Upper lobe of right lung (tissue), 1 donor: ENCODE measurements around the gene PLSCR3. TPM values are rescaled to one million over a fixed set of nuclear protein-coding genes. Genes with fewer than 3 reads are reported as not detected.
"Not testable (repeated sequence)": the region's sequence is repeated elsewhere in the genome, so short reads cannot be mapped to it uniquely, and the experiment has no call there.

ENCODE experiments used
- ATAC-seq: fragments of 200-7000 bp; cut with Tn5 transposase; one replicate; pipeline ENCODE4 v1.9.1; 2020; ENCODE audit warnings: mild to moderate bottlenecking, moderate library complexity
- DNase-seq: peaks from one replicate; pipeline ENCODE4 v3.0.0-alpha.2; 2020
- H3K27ac ChIP-seq: fragments of 200-600 bp; one replicate; pipeline ENCODE4 v1.8.0; 2022
- H3K27me3 ChIP-seq: fragments of 200-600 bp; one replicate; pipeline ENCODE4 v1.8.0; 2022; ENCODE audit warnings: mild to moderate bottlenecking
- H3K36me3 ChIP-seq: fragments of 200-600 bp; one replicate; pipeline ENCODE4 v1.8.0; 2022
- H3K4me1 ChIP-seq: fragments of 200-600 bp; one replicate; pipeline ENCODE4 v1.8.0; 2022
- H3K4me3 ChIP-seq: fragments of 200-600 bp; one replicate; pipeline ENCODE4 v1.8.0; 2022; ENCODE audit warnings: mild to moderate bottlenecking
- H3K9me3 ChIP-seq: fragments of 200-600 bp; one replicate; pipeline ENCODE4 v1.8.0; 2022
- CTCF ChIP-seq: fragments of 200-600 bp; IDR thresholded peaks from one replicate; pipeline ENCODE4 v1.8.0; 2022; ENCODE audit warnings: antibody characterized with exemption
- intact Hi-C: fragments of 100-400 bp; cut with DNase I; formaldehyde crosslinking; loops from one replicate; pipeline ENCODE4 v1.11.0; 2022
- total RNA-seq: library from RNA; stranded (reverse); fragmentation: NEBNext Ultra II Directional; extraction: Animal tissue kit (Norgen Biotek cat#: 25700); gene quantifications from one replicate; pipeline ENCODE4 v1.2.1, GENCODE V29; 2021
- donor health status: DM: no; HTN: yes; CAD: no; lungs with severe emphysema.

The PLSCR3 gene
- total RNA-seq, 1 donor from 2014 or later: 30.3 TPM

GRCh38 chr17:7380321-7380720 lies 14.0 kb downstream of the PLSCR3 start:
- DNase-seq: peak; percentile 72
- TF ChIP-seq CTCF: no peak
- peaks cover 14% of the 10 kb centered on the region for H3K4me1 ChIP-seq
- intact Hi-C loops: no loop called here
- peak overlapping the region; percentile 74 for H3K27ac ChIP-seq
- H3K27me3 ChIP-seq: no peaks in the 10 kb centered on the region
- peak; percentile 69 for ATAC-seq
- no peaks in the 10 kb centered on the region for H3K36me3 ChIP-seq
- H3K4me3 ChIP-seq: peak overlapping the region; percentile 57
- no peaks in the 10 kb centered on the region for H3K9me3 ChIP-seq

- H3K36me3 ChIP-seq: no peaks in the 10 kb centered on the region
- no peaks in the 10 kb centered on the region for H3K9me3 ChIP-seq
- H3K27ac ChIP-seq: no peak overlapping the region
- intact Hi-C loops: no loop called here
- ATAC-seq (no peak), DNase-seq (no peak)
- no peak for TF ChIP-seq CTCF
- no peak overlapping the region for H3K4me3 ChIP-seq
- H3K4me1 ChIP-seq: peaks cover 14% of the 10 kb centered on the region
- no peaks in the 10 kb centered on the region for H3K27me3 ChIP-seq
Measured at GRCh38 chr17:7379134-7379533, 15.2 kb downstream of the PLSCR3 start.

GRCh38 chr17:7374353-7374752 lies 20.0 kb downstream of the PLSCR3 start:
- Histone ChIP-seq H3K9me3 (no peaks in the 10 kb centered on the region), H3K4me3 (no peak overlapping the region), H3K36me3 (no peaks in the 10 kb centered on the region), H3K4me1 (no peaks in the 10 kb centered on the region), H3K27me3 (no peaks in the 10 kb centered on the region), H3K27ac (no peak overlapping the region)
- no peak for ATAC-seq
- no peak for TF ChIP-seq CTCF
- intact Hi-C loops: no loop called here
- no peak for DNase-seq

GRCh38 chr17:7370853-7371252 lies 23.5 kb downstream of the PLSCR3 start:
- no peaks in the 10 kb centered on the region for H3K27me3 ChIP-seq
- ATAC-seq (no peak), DNase-seq (no peak)
- no peak for TF ChIP-seq CTCF
- no peaks in the 10 kb centered on the region for H3K4me1 ChIP-seq
- intact Hi-C loops: no loop called here
- no peak overlapping the region for H3K4me3 ChIP-seq
- H3K9me3 ChIP-seq: no peaks in the 10 kb centered on the region
- no peaks in the 10 kb centered on the region for H3K36me3 ChIP-seq
- H3K27ac ChIP-seq: no peak overlapping the region

- Histone ChIP-seq H3K4me1 (no peaks in the 10 kb centered on the region), H3K36me3 (no peaks in the 10 kb centered on the region), H3K27me3 (no peaks in the 10 kb centered on the region), H3K4me3 (no peak overlapping the region), H3K27ac (no peak overlapping the region), H3K9me3 (no peaks in the 10 kb centered on the region)
- TF ChIP-seq CTCF: no peak
- ATAC-seq (no peak), DNase-seq (no peak)
- intact Hi-C loops: no loop called here
Measured at GRCh38 chr17:7369825-7370224, 24.5 kb downstream of the PLSCR3 start.

- DNase-seq, H3K4me3 ChIP-seq, intact Hi-C loops, H3K4me1 ChIP-seq, H3K9me3 ChIP-seq, H3K27me3 ChIP-seq, H3K36me3 ChIP-seq, ATAC-seq, H3K27ac ChIP-seq: not testable (repeated sequence)
Measured at GRCh38 chr17:7368599-7368994, 25.7 kb downstream of the PLSCR3 start.
